Measurements from ENCODE around the gene NFASC.

The NFASC gene

DNA sequence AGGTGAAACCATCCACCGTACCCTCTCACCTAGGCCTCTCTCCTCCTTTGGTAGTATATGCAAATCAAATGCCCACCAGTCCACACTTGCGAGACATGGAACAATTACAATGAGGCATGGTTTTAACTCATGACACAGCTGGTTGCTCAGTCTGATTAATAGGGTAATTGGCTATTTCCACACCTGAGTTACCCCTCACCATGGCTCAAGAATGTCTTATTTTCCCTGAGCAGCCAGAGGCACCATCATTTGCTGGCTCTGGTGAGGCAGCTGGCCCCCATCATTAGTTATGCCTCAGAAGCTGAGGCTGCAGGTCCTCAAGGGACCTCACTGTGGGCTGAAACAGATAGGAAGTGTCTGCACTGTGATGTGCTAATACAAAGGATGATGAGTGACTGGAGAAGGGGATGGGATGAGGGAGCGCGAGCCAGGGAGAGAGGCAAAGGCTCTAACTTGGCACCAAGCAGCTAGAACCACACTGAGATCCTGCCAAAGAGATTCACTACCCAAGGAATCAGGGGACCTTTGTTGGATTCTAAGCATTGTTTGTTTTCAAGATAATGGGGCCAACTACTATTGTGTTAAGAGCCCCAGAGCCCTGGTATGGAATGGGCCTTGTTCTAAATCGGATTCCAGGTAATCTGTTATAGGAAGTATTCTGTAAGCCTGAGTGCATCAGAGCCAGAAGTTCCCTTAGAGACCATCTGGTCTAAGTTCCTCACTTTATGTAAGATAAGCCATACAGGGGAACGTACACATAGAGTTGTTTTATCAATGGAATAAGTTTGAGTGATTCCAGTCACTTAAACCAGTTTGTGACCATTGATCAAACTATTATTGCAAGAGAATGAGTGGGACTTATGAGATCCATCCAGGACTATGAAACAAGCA lies 92.3 kb downstream of the NFASC start:
- no peak for DNase-seq

DNA sequence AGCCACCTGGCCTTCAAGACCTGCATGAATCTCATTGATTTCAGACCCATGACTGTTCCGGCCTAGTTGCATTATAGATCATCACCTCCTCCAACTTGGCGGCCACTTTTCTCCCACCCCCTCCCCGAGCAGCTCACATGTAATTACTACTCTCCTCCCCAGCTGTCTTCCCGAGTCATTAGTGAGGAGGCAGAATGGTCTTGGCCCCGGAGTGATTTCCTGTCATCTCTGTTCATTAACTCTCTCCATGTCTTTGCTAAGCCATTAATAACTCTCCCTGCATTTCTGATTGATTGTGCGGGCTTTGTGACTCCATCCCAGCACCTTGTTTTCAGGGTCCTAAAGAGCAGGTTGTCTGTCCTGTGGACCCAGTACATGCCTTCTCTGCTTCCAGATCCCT lies 96.8 kb downstream of the NFASC start:
- DNase-seq, result no peak

DNA sequence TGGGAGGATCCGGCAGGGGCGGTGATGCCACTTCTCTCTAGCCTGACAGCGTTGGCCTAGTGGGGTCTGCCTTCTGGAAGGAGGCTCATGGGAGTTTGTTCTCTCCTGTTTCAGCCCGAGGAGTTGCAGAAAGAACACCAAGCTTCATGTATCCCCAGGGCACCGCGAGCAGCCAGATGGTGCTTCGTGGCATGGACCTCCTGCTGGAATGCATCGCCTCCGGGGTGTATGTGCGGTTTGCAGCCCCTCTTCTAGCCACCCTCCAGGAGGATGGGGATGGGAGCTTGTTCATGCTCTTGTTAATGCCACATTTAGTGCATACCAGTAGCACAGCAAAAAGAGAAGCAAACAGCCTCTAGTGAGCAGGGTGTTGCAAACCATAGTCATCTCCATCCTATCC lies 97.5 kb downstream of the NFASC start:
- DNase-seq, result no peak

DNA sequence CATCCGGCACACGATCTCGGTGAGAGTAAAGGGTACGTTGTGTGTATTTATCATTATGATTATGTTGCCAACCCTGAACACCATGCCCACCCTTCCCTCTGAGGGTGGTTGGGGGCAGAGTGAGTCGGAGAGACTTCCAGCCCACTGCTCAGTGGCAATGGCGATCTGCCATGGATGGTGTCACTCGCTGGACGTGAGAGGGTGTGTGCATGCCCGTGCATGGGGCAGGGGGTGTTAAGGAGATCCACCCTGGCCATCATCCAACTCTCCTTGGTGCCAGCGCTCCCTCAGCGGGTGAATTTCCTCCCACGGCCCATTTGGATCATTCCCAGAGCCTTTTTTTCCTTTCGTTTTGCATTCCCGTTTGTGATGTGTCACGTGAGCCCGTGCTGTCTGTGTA lies 98.3 kb downstream of the NFASC start:
- no peak for DNase-seq

DNA sequence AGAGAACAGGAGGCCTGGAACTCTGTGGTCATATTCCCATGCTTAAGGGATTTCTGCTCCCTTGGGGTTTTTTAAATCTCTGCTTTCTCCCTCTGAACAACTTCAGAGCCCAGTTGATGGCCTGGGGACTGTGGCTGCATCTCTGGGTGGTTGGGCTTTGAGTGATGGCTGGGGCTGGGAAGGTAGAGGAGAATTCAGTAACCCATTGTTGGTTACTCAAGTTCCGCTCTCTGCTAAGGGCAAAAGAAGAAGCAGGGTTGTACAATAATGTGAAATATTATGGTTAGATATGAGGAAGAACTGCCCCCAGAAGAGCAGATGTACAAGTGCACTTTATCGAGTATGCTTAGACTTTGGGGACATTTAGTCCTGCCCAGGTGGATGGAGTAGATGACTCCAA lies 100.3 kb downstream of the NFASC start:
- DNase-seq, result no peak

DNA sequence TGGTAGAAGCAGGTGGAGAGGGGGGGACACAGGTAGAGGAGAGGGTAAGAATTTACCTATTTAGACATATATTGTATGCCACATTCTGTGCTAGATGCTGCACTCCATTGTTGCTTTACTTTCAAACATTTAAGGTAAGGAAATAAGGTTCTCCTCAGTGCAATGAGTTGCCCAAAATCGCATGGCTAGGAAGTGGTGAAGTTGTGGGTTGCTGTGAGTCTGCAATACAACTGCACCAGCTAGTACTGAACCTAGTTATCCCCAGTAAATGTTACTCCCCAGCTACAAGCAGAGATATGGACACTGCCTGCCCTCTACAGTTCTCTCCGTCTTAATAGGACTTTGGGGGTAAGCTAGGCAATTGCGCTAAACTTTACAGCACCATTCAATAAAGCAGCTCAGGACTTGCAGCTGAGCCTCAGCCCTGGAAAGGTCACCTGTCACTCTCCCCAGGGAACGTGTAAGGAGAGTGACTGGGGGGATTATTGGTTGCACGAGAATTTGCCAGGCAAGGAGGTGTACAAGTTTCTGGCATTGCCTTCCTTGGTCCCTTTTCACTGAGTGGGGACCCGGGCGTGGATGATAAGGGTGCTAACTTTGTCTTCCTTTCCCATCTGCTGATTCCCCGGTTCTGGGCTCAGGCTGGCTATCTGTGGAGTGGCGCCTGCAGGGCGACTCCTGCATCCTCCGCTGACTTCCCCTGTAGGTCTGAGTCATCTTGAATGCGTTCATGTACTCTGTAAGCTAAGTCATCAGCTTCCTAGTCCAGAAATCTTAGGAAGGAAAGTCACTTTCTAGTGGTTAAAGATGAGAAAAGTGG lies 101.1 kb downstream of the NFASC start:
- no peak for DNase-seq

DNA sequence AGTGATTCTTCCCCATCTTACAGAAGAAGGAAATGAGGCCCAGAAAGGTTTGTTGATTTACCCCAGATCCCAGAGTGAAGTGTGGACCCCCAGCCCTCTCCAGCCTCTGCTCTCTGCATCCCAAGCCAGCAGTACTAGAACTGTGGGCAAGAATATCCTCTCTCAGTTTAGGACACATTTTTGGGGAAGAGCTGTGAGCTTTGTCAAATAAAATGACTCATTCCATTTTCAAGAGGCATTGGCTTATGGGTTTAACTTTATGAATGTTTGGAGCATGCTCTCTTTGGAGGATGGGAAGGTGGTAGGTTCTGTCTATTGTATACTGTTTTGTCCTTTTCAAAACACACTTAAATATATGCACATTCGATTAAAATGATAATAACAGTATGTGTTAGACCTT lies 101.8 kb downstream of the NFASC start:
- DNase-seq, result no peak

DNA sequence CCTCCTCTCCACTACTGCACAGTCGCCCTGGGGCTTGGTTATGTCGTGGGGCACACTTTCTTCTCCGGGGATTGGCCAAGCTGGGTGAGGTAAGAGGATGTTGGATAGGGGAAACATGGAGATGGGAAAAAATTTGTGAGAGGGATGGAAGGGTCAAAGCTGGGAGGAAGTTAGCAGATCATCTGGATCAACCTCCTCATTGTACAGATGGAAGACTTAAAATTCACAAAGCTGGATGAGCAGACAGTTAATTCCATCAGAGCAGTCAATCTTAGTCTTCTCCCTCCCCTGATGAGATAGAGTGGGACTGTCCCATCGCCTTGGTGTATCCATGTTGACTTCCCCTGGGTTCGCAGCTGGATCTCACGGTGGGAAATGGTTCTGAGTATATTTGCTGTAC lies 102.8 kb downstream of the NFASC start:
- DNase-seq, result no peak

DNA sequence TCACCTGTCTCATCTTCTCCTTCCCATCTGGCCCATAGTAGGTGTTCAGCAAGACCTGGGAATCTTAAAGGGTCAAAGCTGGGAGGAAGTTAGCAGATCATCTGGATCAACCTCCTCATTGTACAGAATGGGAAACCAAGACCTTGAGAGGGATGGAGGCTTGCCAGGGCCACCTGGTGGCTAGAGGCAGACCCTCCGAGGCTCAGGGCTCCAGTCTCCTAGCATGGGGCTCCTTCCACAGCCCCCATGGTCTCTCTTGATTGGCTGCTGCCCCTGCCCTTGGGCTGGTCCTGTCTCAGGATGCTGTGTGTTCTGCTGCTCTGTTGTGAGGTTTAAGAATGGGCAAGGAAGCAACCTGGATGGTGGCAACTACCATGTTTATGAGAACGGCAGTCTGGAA lies 103.7 kb downstream of the NFASC start:
- no peak for DNase-seq

DNA sequence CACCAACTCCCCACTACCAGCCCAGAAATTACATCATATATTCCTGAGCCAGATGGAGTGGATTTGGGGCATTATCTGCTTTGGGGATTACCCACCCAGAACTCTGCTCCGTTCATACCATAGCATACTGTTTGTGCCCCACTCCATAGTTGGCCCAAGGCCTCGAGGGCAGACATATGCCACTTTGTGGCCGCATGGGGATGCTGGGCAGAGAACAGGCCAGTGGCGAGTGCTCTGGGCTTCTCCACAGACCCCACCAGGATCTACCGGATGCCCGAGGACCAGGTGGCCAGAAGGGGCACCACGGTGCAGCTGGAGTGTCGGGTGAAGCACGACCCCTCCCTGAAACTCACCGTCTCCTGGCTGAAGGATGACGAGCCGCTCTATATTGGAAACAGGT lies 104.4 kb downstream of the NFASC start:
- DNase-seq, result no peak

DNA sequence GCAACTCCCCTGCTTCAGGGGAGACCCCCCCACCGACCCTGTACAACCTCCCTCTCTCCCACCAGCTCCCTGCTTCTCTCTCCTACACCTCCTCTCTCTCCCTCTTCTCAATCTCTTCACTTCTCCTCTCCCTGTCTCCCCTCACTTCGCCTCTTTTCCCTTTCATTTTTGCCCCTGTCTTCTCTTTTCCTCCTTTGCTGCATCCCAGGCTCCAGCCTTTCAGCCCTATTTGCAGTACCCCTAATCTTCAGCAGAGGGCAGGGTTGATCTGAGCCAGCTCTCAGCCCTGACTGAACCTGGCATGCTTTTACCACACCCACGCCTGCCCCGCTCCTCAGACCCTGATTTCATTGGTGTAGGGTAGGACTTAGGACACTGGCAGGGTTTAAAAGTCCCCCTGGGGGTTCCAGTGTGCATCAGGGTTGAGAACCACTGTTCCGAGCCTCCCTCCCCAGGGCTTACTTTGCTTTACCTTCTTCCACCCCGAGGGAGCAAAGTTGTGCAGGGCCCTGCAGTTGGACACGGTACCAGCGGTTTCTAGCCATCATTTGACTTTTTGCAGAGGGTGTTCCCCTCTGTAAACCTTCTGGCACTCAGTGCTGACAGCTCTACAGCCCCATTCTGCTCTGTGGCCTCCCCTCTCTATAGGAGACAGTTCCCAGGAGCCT lies 105.0 kb downstream of the NFASC start:
- peak; percentile 73 for DNase-seq

DNA sequence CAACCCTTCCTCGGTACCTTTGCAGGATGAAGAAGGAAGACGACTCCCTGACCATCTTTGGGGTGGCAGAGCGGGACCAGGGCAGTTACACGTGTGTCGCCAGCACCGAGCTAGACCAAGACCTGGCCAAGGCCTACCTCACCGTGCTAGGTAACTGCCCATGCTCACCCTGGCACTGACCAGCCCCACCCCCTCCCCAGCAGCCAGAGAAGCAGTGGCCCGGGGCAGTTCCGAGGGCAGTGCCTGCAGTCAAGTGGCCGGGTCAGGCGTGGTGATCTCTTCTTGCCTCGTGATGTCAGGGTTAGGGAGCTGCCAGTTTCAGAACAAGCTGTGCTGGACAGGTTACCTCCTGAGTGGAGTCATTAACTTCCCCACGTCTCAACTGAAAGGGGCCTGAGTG lies 106.0 kb downstream of the NFASC start:
- no peak for DNase-seq

DNA sequence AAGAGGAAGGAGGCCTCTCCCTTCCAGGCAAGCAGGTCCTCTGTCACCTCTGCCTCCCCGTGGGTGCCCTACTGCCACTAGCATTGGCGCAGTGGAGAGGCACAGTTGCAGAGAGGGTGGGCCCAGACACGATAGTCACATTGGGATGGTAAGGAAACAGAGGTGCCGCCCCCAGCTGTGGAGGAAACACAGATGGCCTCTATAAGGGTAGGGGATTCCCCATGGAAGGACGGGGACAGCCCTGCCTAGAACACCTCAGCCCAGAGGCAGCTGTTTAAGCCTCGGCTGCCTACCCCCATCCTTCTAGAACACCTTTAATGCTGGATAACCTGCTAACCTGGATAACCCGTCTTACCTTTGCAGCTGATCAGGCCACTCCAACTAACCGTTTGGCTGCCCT lies 106.7 kb downstream of the NFASC start:
- no peak for DNase-seq

DNA sequence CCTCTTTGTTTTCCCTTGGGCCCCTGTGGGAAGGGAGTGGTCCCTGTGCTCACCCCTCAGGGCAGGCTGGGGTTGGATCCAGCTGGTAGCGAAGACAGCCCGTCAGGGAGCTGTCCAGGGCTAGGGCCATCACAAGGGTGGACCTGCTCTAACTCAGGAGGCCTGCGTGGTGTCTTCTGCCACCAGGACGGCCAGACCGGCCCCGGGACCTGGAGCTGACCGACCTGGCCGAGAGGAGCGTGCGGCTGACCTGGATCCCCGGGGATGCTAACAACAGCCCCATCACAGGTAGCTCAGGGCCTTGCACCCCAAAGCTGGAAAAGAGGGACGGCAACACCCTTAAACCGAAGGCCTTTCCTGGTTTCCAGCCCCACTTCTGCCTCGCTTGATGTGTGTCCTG lies 108.1 kb downstream of the NFASC start:
- DNase-seq, result no peak

DNA sequence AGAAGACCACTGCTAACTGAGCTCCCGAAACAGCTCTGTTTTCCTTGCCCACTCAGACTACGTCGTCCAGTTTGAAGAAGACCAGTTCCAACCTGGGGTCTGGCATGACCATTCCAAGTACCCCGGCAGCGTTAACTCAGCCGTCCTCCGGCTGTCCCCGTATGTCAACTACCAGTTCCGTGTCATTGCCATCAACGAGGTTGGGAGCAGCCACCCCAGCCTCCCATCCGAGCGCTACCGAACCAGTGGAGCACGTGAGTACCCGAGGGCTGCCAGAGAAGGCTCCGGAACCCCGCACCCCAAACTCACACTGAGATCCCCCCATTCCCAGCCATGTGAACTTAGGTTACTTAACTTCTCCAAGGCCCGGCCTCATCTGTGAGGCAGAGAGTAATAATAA lies 108.6 kb downstream of the NFASC start:
- no peak for DNase-seq

DNA sequence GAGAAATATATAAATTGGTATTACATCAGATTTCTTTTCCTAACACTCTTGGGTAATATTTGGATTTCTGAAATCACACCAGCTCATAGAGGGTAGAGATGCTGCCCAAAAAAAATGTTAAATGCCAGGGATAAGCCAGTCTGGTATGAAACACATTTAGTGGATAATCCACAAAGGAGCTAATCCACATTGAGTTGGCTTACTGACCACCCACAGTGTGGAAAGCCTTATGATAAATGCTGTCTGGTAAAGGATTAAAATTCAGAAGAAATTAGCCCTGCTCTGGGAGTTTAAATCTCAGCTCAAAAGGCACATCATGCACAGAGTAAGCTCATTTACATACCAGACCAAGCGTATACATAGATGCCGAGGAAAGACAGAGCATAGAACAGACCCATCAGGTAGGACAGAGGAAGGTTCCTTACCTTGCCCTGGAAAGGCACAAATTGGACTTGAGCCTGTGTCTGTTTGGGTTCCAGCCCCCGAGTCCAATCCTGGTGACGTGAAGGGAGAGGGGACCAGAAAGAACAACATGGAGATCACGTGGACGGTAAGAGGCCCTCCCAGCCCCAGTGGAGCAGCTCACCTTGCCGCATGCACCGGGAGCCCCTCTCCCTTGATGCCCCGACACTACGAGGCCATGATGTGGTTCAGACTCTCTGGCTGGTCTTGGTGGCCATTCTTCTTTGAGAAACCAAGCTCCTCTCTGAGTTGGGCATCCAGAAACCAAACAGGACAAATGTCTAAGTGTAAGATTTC lies 109.4 kb downstream of the NFASC start:
- DNase-seq, result no peak

DNA sequence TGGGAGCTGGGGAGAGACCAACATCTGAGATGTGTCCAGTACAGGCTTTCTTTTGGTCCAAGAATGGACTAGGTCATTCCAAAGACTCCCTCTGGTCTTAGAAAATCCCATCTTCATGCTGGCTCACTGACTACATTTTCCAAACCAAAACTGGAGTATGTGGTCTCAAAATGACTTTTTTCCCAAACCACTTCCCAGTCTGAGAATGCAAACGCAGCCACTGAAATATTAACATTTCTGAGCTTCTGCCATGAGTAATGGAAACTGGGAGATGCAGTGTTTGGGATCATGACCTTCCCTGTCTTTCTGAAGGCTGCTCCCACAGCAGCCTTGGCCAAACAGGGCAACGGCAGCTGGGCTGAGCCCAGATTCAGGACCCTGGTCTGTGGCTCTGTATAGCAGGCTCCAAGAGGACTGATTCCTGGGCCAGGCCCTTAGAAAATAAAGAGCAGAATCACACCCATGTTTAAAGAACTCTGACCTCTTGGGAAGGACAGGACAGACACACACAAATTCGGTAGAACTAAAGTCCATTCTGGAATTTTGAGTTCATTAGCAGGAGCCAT lies 110.3 kb downstream of the NFASC start:
- no peak for DNase-seq

DNA sequence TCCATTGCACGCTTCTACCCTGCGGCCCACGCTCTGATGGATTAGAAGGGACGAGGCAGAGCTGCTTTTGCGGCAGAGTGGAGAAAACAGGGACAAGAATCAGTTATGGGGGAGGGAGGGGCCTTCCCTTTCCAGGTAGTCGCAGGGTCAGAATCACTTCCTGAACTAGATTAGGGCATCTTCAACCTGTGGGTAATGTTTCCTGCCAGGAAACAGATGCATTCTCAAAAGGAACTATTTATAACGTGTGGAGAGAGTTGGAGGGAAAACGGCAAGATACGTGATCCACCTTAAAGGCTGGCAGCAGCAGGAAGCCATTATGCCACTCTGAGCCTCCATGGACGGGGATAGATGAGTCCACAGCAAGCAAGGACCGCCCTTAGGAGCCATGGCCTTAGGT lies 112.5 kb downstream of the NFASC start:
- DNase-seq, result no peak

DNA sequence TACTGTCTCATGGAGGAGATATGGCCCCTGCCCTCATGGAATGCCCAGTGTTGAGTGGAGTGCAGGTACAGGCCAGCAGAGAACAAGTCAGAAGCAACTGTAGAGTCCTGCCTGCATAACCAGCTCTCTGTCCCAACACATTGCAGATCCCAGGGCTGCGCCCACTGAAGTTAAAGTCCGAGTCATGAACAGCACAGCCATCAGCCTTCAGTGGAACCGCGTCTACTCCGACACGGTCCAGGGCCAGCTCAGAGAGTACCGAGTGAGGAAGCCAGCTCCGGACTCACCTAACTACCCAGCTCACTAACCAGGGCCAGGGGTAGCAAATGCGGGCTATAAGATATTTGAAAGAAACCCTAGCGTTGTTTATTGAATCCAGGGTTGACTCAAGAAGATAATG lies 113.2 kb downstream of the NFASC start:
- no peak for DNase-seq

DNA sequence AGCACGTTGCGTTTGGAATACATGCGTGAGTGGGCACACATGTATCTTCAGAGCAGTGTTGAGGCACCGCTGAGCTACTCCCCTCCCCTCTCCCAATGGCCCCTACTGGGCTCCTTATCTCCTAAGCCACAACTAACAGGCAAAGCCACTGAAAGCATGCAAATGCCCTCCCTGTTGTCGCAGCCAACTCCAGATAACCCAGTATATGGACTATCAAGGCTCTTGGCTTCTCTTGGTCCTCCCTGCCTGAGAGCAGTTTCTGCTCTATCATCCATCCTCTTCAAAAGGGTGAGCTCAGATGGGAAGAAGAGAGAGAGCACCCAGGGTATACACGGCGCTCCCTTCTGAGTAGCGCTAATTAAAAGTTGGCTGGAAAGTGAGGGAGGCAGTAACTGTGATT lies 113.8 kb downstream of the NFASC start:
- DNase-seq, result no peak

DNA sequence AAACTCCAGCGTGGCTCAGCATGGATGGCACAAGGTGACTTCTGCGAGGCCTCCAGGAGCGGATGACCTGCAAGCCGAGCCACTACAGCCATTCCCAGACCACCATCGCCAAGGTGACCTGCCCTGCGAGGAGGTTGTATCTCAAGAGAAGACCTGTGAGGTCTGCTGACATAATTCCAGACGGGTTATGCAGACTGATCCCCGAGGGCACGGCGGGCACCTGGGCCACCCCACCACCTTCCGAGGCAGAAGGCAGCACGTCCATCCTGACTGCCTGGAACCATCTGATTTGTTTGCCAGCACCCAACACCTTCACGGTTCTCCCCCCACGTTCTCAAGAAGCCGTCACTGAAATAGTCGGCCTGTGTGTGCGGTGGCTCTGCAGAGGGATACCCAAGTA lies 115.5 kb downstream of the NFASC start:
- DNase-seq, result no peak

DNA sequence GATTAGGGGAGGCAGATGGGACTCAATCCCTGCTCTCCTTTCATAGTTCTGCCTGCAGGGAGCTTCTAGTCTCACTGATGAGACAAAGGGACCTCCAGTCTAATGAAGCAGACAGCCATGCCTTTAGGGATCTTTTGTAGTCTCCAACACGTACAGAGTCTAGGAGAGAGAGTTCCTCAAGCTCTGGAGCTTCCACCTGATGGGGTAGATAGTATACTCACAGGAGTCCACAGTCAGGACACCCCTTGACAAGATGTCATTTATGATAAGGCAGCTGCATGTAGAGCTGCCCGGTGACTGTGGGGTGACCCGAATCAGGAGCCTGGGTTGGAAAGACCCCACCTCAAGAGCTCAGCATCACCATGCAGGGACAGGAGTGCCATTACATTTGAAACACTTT lies 117.0 kb downstream of the NFASC start:
- no peak for DNase-seq

DNA sequence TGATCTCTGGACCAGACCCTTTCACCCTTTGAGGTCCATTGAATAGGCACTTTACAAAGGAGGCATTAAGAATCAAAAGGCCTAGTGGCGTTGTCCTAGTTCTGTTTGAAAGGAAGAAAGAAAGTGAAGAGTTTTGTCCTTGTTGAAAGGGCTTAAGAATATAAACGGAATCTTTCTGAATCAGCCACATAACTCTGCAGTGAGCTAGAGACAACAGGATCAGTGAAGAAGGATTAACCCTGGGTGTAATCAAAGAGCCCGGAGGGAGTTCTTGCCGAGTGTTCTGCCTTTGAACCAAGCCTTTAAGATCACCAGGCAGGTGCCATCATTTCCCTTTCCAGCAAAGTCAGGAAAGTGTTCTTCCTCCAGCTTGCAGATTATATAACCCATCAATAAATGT lies 117.5 kb downstream of the NFASC start:
- no peak for DNase-seq
